HEK293 (cell line): ENCODE data around the gene SART1.
A peak's percentile ranks its signal among the peaks of the same experiment; 100 is the strongest.

Experiments used
- CTCF ChIA-PET: fragments of 350-600 bp; formaldehyde crosslinking; extraction: SDS; loops from one replicate; lab custom pipeline; 2021; ENCODE audit warnings: antibody characterized with exemption; lab: Yijun Ruan, JAX
- POLR2A ChIA-PET: fragments of 300-600 bp; formaldehyde crosslinking; extraction: SDS; loops from one replicate; lab custom pipeline; 2020; ENCODE audit warnings: antibody characterized with exemption, inconsistent platforms; lab: Yijun Ruan, JAX
- H3K27ac ChIP-seq: fragments of 200-500 bp; sonication (Bioruptor generic); 2 replicates; pipeline ENCODE4 v1.5.1; 2014; ENCODE audit warnings: low read depth, low read length, control low read depth, inconsistent platforms; ENCODE audit errors: extremely low read depth
- H3K36me3 ChIP-seq, 2 experiments: fragments of 200-500 bp in 1 of 2; sonication (Bioruptor generic) in 1 of 2; 1 replicate in 1 of 2; 2 replicates in 1 of 2; pipeline ENCODE4 v1.5.1; 2014 to 2017; ENCODE audit warnings: inconsistent platforms in 2 of 2, low read length in 2 of 2; ENCODE audit not compliant: control insufficient read depth in 2 of 2, insufficient read depth in 1 of 2
- H3K4me1 ChIP-seq: fragments of 200-500 bp; sonication (Bioruptor generic); 2 replicates; pipeline ENCODE4 v1.5.1; 2014; ENCODE audit warnings: mild to moderate bottlenecking, low read length, inconsistent platforms; ENCODE audit not compliant: control insufficient read depth, insufficient read depth
- H3K4me3 ChIP-seq: 2 replicates; pipeline ENCODE4 v1.5.1; 2011; ENCODE audit warnings: low read depth, mild to moderate bottlenecking, control low read depth, low read length, moderate library complexity
- H3K9me3 ChIP-seq: fragments of 200-500 bp; sonication (Bioruptor generic); 2 replicates; pipeline ENCODE4 v1.5.1; 2014; ENCODE audit warnings: low read depth, low read length, inconsistent platforms; ENCODE audit not compliant: control insufficient read depth, insufficient read depth
- GLI2 ChIP-seq: fragments of 450-650 bp; formaldehyde crosslinking; IDR thresholded peaks from 2 replicates; pipeline ENCODE4; 2017; ENCODE audit warnings: missing biosample characterization, missing genetic modification characterization, low read depth, borderline replicate concordance
- GLI4 ChIP-seq: fragments of 450-650 bp; formaldehyde crosslinking; IDR thresholded peaks from 2 replicates; pipeline ENCODE4 v1.5.1; 2016; ENCODE audit warnings: missing biosample characterization, missing genetic modification characterization
- GLIS2 ChIP-seq: fragments of 450-650 bp; formaldehyde crosslinking; IDR thresholded peaks from 2 replicates; pipeline ENCODE4 v1.5.1; 2016; ENCODE audit warnings: missing biosample characterization, missing genetic modification characterization
- HOXC10 ChIP-seq: sonication (generic); formaldehyde crosslinking; IDR thresholded peaks from 2 replicates; pipeline ENCODE4 v1.8.1; 2023; ENCODE audit warnings: mild to moderate bottlenecking, missing genetic modification reagents
- IKZF3 ChIP-seq: fragments of 450-650 bp; IDR thresholded peaks from 2 replicates; pipeline ENCODE4 v1.5.0; 2018; ENCODE audit warnings: missing biosample characterization, mild to moderate bottlenecking, missing genetic modification characterization, moderate library complexity
- KLF7 ChIP-seq: fragments of 450-650 bp; formaldehyde crosslinking; IDR thresholded peaks from 2 replicates; pipeline ENCODE4 v1.5.1; 2016; ENCODE audit warnings: missing biosample characterization, missing genetic modification characterization, borderline replicate concordance
- MZF1 ChIP-seq: fragments of 450-650 bp; formaldehyde crosslinking; IDR thresholded peaks from 2 replicates; pipeline ENCODE4 v1.5.1; 2017; ENCODE audit warnings: missing biosample characterization, missing genetic modification characterization, borderline replicate concordance
- SCRT2 ChIP-seq: fragments of 450-650 bp; formaldehyde crosslinking; IDR thresholded peaks from 2 replicates; pipeline ENCODE4 v1.5.1; 2016; ENCODE audit warnings: missing biosample characterization, missing genetic modification characterization
- SETDB1 ChIP-seq: IDR thresholded peaks from one replicate; pipeline ENCODE4 v1.6.1; 2017; ENCODE audit warnings: mild to moderate bottlenecking, low read length, moderate library complexity, mixed read lengths; ENCODE audit not compliant: insufficient read length
- ZFHX2 ChIP-seq: fragments of 450-650 bp; formaldehyde crosslinking; conservative IDR thresholded peaks from 2 replicates; pipeline ENCODE4 v1.5.1; 2016; ENCODE audit warnings: missing biosample characterization, missing genetic modification characterization
- ZNF10 ChIP-seq: fragments of 450-650 bp; formaldehyde crosslinking; IDR thresholded peaks from 2 replicates; pipeline ENCODE4 v1.5.1; 2017; ENCODE audit warnings: missing biosample characterization, missing genetic modification characterization
- ZNF138 ChIP-seq: fragments of 450-650 bp; formaldehyde crosslinking; IDR thresholded peaks from 2 replicates; pipeline ENCODE4 v1.5.1; 2016; ENCODE audit warnings: missing biosample characterization, missing genetic modification characterization, borderline replicate concordance
- ZNF140 ChIP-seq: fragments of 450-650 bp; formaldehyde crosslinking; IDR thresholded peaks from 2 replicates; pipeline ENCODE4 v1.5.1; 2016; ENCODE audit warnings: missing biosample characterization, missing genetic modification characterization
- ZNF175 ChIP-seq: fragments of 450-650 bp; formaldehyde crosslinking; IDR thresholded peaks from 2 replicates; pipeline ENCODE4 v1.5.1; 2016; ENCODE audit warnings: missing biosample characterization, missing genetic modification characterization
- ZNF202 ChIP-seq: fragments of 450-650 bp; formaldehyde crosslinking; IDR thresholded peaks from 2 replicates; pipeline ENCODE4 v1.5.1; 2016; ENCODE audit warnings: missing biosample characterization, missing genetic modification characterization, borderline replicate concordance
- ZNF211 ChIP-seq: fragments of 450-650 bp; formaldehyde crosslinking; IDR thresholded peaks from 2 replicates; pipeline ENCODE4 v1.5.1; 2016; ENCODE audit warnings: low read depth, missing biosample characterization, missing genetic modification characterization
- ZNF214 ChIP-seq: fragments of 450-650 bp; formaldehyde crosslinking; IDR thresholded peaks from 2 replicates; pipeline ENCODE4 v1.5.1; 2017; ENCODE audit warnings: missing biosample characterization, mild to moderate bottlenecking, missing genetic modification characterization, borderline replicate concordance
- ZNF37A ChIP-seq: fragments of 450-650 bp; IDR thresholded peaks from 2 replicates; pipeline ENCODE4 v1.5.1; 2018; ENCODE audit warnings: missing biosample characterization, missing genetic modification characterization
- ZNF561 ChIP-seq: fragments of 450-650 bp; IDR thresholded peaks from 2 replicates; pipeline ENCODE4 v1.5.1; 2018; ENCODE audit warnings: missing biosample characterization, missing genetic modification characterization, borderline replicate concordance
- ZNF571 ChIP-seq: fragments of 450-650 bp; formaldehyde crosslinking; IDR thresholded peaks from 2 replicates; pipeline ENCODE4 v1.5.0; 2017; ENCODE audit warnings: missing biosample characterization, missing genetic modification characterization
- ZNF585B ChIP-seq: fragments of 450-650 bp; formaldehyde crosslinking; IDR thresholded peaks from 2 replicates; pipeline ENCODE4 v1.5.1; 2016; ENCODE audit warnings: missing biosample characterization, missing genetic modification characterization
- ZNF664 ChIP-seq: fragments of 450-650 bp; formaldehyde crosslinking; IDR thresholded peaks from 2 replicates; pipeline ENCODE4 v1.5.1; 2016; ENCODE audit warnings: missing biosample characterization, missing genetic modification characterization
- ZNF791 ChIP-seq: fragments of 450-650 bp; formaldehyde crosslinking; IDR thresholded peaks from 2 replicates; pipeline ENCODE4 v1.5.1; 2016; ENCODE audit warnings: missing biosample characterization, missing genetic modification characterization
- TF ChIP-seq, protein P1 (sequence below): fragments of 450-650 bp; formaldehyde crosslinking; IDR thresholded peaks from 2 replicates; pipeline ENCODE4 v1.5.1; 2016; ENCODE audit warnings: missing biosample characterization, missing genetic modification characterization
- TF ChIP-seq, protein P2 (sequence below): fragments of 450-650 bp; formaldehyde crosslinking; IDR thresholded peaks from 2 replicates; pipeline ENCODE4 v1.5.1; 2016; ENCODE audit warnings: missing biosample characterization, missing genetic modification characterization
- TF ChIP-seq, protein P3 (sequence below): fragments of 450-650 bp; formaldehyde crosslinking; IDR thresholded peaks from 2 replicates; pipeline ENCODE4 v1.5.1; 2017; ENCODE audit warnings: missing biosample characterization, mild to moderate bottlenecking, missing genetic modification characterization, moderate library complexity
- TF ChIP-seq, protein P4 (sequence below): fragments of 450-650 bp; formaldehyde crosslinking; IDR thresholded peaks from 2 replicates; pipeline ENCODE4 v1.5.1; 2017; ENCODE audit warnings: missing biosample characterization, missing genetic modification characterization
- TF ChIP-seq, protein P5 (sequence below): fragments of 450-650 bp; formaldehyde crosslinking; IDR thresholded peaks from 2 replicates; pipeline ENCODE4 v1.5.1; 2016; ENCODE audit warnings: missing biosample characterization, missing genetic modification characterization
- TF ChIP-seq, protein P6 (sequence below): fragments of 450-650 bp; formaldehyde crosslinking; IDR thresholded peaks from 2 replicates; pipeline ENCODE4 v1.5.1; 2016; ENCODE audit warnings: missing biosample characterization, missing genetic modification characterization

Gene SART1

DNA sequence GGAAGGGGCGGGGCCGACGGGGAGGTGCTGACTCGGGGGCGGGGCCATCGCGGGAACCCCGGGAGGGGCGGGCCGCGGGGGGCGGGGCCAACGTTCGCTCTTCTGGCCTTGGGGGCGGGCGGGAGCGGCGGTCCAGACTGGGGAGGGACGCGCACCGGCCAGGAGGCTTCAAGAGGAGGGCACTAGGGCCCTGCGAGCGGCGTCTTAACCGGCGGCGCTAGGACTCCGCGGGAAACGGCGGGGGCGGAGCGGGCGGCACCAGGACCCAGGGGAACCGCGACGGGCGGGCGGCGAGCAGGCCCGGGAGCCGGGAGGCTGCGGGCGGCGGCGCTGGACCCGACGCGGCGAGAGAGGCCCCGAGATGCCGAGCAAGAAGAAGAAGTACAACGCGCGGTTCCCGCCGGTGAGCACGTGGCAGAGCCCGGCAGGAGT is 42.4 kb upstream of the SART1 start, which contains the start of gene DRAP1:
Gene DRAP1 (plus strand): TSS at position 286 of the 432 bp plus-strand sequence. CDS start 76 bp downstream, at position 362.
- H3K36me3 ChIP-seq = peaks cover 0 to 14% of the 10 kb centered on the region in 2 experiments; a peak in 2 of 3 replicates
- no peaks in the 10 kb centered on the region for H3K9me3 ChIP-seq
- peak within 1 kb of the TSS; percentile 74 for H3K4me3 ChIP-seq
- POLR2A ChIA-PET = interaction anchor here (1.7 to 2.3 kb wide), 2 partner anchors 29 to 31 kb away, joined by 9 to 12 read pairs; partner anchors contain the start of genes CCDC85B and FIBP
- CTCF ChIA-PET = interaction anchor here (0.6 to 1.0 kb wide), 3 partner anchors 23 to 30 kb away, joined by 3 read pairs; partner anchors contain the start of gene CCDC85B
- H3K27ac ChIP-seq = peak within 1 kb of the TSS; percentile 63; the same call in 1 of the 2 replicates
- H3K4me1 ChIP-seq = no peaks in the 10 kb centered on the region; the same call in 1 of the 2 replicates
- TF ChIP-seq, protein P1, sequence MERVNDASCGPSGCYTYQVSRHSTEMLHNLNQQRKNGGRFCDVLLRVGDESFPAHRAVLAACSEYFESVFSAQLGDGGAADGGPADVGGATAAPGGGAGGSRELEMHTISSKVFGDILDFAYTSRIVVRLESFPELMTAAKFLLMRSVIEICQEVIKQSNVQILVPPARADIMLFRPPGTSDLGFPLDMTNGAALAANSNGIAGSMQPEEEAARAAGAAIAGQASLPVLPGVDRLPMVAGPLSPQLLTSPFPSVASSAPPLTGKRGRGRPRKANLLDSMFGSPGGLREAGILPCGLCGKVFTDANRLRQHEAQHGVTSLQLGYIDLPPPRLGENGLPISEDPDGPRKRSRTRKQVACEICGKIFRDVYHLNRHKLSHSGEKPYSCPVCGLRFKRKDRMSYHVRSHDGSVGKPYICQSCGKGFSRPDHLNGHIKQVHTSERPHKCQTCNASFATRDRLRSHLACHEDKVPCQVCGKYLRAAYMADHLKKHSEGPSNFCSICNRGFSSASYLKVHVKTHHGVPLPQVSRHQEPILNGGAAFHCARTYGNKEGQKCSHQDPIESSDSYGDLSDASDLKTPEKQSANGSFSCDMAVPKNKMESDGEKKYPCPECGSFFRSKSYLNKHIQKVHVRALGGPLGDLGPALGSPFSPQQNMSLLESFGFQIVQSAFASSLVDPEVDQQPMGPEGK (tag by site-specific recombination) = peak; percentile 73
- TF ChIP-seq SETDB1 (no peak), KLF7 (no peak), GLI4 (tag by site-specific recombination) (no peak), ZNF571 (tag by site-specific recombination) (no peak), ZNF202 (tag by site-specific recombination) (no peak), ZNF138 (tag by site-specific recombination) (no peak), ZNF791 (tag by site-specific recombination) (no peak), ZNF175 (no peak), MZF1 (tag by site-specific recombination) (no peak), ZNF664 (tag by site-specific recombination) (no peak), ZNF140 (tag by site-specific recombination) (no peak), ZNF37A (tag by site-specific recombination) (peak; percentile 83), ZNF585B (tag by site-specific recombination) (no peak; the same call in 1 of the 2 replicates), GLIS2 (tag by site-specific recombination) (peak; percentile 55), ZNF10 (tag by site-specific recombination) (no peak), SCRT2 (tag by site-specific recombination) (no peak), GLI2 (tag by site-specific recombination) (peak; percentile 63; the same call in 1 of the 2 replicates), HOXC10 (no peak), ZNF214 (no peak), ZNF561 (tag by site-specific recombination) (peak; percentile 92), IKZF3 (peak; percentile 73), ZNF211 (no peak), ZFHX2 (peak; percentile 67)
- TF ChIP-seq, protein P2, sequence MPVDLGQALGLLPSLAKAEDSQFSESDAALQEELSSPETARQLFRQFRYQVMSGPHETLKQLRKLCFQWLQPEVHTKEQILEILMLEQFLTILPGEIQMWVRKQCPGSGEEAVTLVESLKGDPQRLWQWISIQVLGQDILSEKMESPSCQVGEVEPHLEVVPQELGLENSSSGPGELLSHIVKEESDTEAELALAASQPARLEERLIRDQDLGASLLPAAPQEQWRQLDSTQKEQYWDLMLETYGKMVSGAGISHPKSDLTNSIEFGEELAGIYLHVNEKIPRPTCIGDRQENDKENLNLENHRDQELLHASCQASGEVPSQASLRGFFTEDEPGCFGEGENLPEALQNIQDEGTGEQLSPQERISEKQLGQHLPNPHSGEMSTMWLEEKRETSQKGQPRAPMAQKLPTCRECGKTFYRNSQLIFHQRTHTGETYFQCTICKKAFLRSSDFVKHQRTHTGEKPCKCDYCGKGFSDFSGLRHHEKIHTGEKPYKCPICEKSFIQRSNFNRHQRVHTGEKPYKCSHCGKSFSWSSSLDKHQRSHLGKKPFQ (tag by site-specific recombination) = no peak
- TF ChIP-seq, protein P3, sequence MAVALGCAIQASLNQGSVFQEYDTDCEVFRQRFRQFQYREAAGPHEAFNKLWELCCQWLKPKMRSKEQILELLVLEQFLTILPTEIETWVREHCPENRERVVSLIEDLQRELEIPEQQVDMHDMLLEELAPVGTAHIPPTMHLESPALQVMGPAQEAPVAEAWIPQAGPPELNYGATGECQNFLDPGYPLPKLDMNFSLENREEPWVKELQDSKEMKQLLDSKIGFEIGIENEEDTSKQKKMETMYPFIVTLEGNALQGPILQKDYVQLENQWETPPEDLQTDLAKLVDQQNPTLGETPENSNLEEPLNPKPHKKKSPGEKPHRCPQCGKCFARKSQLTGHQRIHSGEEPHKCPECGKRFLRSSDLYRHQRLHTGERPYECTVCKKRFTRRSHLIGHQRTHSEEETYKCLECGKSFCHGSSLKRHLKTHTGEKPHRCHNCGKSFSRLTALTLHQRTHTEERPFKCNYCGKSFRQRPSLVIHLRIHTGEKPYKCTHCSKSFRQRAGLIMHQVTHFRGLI = no peak
- TF ChIP-seq, protein P4, sequence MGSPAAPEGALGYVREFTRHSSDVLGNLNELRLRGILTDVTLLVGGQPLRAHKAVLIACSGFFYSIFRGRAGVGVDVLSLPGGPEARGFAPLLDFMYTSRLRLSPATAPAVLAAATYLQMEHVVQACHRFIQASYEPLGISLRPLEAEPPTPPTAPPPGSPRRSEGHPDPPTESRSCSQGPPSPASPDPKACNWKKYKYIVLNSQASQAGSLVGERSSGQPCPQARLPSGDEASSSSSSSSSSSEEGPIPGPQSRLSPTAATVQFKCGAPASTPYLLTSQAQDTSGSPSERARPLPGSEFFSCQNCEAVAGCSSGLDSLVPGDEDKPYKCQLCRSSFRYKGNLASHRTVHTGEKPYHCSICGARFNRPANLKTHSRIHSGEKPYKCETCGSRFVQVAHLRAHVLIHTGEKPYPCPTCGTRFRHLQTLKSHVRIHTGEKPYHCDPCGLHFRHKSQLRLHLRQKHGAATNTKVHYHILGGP (tag by site-specific recombination) = 0 out of 2 replicates have a peak, but pooled peaks have one; percentile 27
- TF ChIP-seq, protein P5, sequence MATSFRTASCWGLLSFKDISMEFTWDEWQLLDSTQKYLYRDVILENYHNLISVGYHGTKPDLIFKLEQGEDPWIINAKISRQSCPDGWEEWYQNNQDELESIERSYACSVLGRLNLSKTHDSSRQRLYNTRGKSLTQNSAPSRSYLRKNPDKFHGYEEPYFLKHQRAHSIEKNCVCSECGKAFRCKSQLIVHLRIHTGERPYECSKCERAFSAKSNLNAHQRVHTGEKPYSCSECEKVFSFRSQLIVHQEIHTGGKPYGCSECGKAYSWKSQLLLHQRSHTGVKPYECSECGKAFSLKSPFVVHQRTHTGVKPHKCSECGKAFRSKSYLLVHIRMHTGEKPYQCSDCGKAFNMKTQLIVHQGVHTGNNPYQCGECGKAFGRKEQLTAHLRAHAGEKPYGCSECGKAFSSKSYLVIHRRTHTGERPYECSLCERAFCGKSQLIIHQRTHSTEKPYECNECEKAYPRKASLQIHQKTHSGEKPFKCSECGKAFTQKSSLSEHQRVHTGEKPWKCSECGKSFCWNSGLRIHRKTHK (tag by site-specific recombination) = no peak
- TF ChIP-seq, protein P6, sequence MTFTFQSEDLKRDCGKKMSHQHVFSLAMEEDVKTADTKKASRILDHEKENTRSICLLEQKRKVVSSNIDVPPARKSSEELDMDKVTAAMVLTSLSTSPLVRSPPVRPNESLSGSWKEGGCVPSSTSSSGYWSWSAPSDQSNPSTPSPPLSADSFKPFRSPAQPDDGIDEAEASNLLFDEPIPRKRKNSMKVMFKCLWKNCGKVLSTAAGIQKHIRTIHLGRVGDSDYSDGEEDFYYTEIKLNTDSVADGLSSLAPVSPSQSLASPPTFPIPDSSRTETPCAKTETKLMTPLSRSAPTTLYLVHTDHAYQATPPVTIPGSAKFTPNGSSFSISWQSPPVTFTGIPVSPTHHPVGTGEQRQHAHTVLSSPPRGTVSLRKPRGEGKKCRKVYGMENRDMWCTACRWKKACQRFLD = no peak
